Hepatocyte (in vitro differentiated cells): ENCODE measurements around the gene FKRP. TPM values are rescaled to one million over a fixed set of nuclear protein-coding genes. Genes with fewer than 3 reads are reported as not detected.
A peak's percentile ranks its signal among the peaks of the same experiment; 100 is the strongest.

ENCODE experiments used
- DNase-seq: peaks from one replicate; pipeline ENCODE4 v3.0.0-alpha.2; 2016; ENCODE audit warnings: low spot score
- H2AFZ ChIP-seq: fragments of 200-600 bp; sonication (generic); 2 replicates; pipeline ENCODE4 v1.6.0; 2016; ENCODE audit warnings: antibody characterized with exemption, mild to moderate bottlenecking
- H3K27ac ChIP-seq: fragments of 200-600 bp; sonication (generic); 2 replicates; pipeline ENCODE4 v1.5.1; 2016; ENCODE audit warnings: mild to moderate bottlenecking
- H3K27me3 ChIP-seq: fragments of 200-600 bp; sonication (generic); 2 replicates; pipeline ENCODE4 v1.6.1; 2016
- H3K36me3 ChIP-seq: fragments of 200-600 bp; sonication (generic); replicated peaks from 2 replicates; pipeline ENCODE4 v1.5.1; 2016; ENCODE audit warnings: low read depth; ENCODE audit not compliant: insufficient read depth
- H3K4me1 ChIP-seq: fragments of 200-600 bp; sonication (generic); 2 replicates; pipeline ENCODE4 v1.5.1; 2016; ENCODE audit warnings: mild to moderate bottlenecking, moderate library complexity; ENCODE audit not compliant: insufficient read depth
- H3K4me2 ChIP-seq: fragments of 200-600 bp; sonication (generic); 2 replicates; pipeline ENCODE4 v1.6.0; 2016
- H3K4me3 ChIP-seq: fragments of 200-600 bp; sonication (generic); 2 replicates; pipeline ENCODE4 v1.5.1; 2016; ENCODE audit warnings: mild to moderate bottlenecking
- H3K79me2 ChIP-seq: fragments of 200-600 bp; sonication (generic); 2 replicates; pipeline ENCODE4 v1.6.0; 2017; ENCODE audit warnings: mild to moderate bottlenecking
- H3K9me2 ChIP-seq: fragments of 200-600 bp; sonication (generic); replicated peaks from 2 replicates; pipeline ENCODE4 v1.6.0; 2017; ENCODE audit warnings: mild to moderate bottlenecking; ENCODE audit not compliant: insufficient read depth
- H3K9me3 ChIP-seq: fragments of 200-600 bp; sonication (generic); 2 replicates; pipeline ENCODE4 v1.5.1; 2016; ENCODE audit warnings: low read depth, mild to moderate bottlenecking
- H4K20me1 ChIP-seq: fragments of 200-600 bp; sonication (generic); 2 replicates; pipeline ENCODE4 v1.6.0; 2016; ENCODE audit warnings: mild to moderate bottlenecking; ENCODE audit not compliant: insufficient read depth, poor library complexity, severe bottlenecking
- EZH2 ChIP-seq: fragments of 200-600 bp; sonication (generic); IDR thresholded peaks from 2 replicates; pipeline ENCODE4 v1.6.1; 2016; ENCODE audit warnings: antibody characterized with exemption, mild to moderate bottlenecking, borderline replicate concordance
- EZH2phosphoT487 ChIP-seq: fragments of 200-600 bp; sonication (generic); IDR thresholded peaks from one replicate; pipeline ENCODE4 v1.6.1; 2018; ENCODE audit warnings: antibody characterized with exemption, mild to moderate bottlenecking, low read depth, moderate library complexity; ENCODE audit not compliant: unreplicated experiment, severe bottlenecking
- WGBS: methylation state at CpG from one replicate; pipeline ENCODE4 v1.1.6; 2016; ENCODE audit warnings: low lambda C conversion rate; ENCODE audit errors: missing lambda C conversion rate; 5-methylcytosine and 5-hydroxymethylcytosine counted together
- polyA plus RNA-seq: library from polyadenylated mRNA; unstranded; fragments of >200 nt; fragmentation: Nextera tagmentation; extraction: Ambion mirVana; gene quantifications from 2 replicates; pipeline ENCODE4 v1.2.1, GENCODE V29; 2016
- total RNA-seq: library from RNA; depleted of rRNA; stranded (reverse); fragments of >200 nt; gene quantifications from 2 replicates; pipeline ENCODE4 v1.2.3, GENCODE V29; 2014
- TF ChIP-seq, protein P1 (sequence below): fragments of 200-600 bp; sonication (generic); IDR thresholded peaks from 2 replicates; pipeline ENCODE4 v1.5.1; 2016; ENCODE audit warnings: antibody characterized with exemption, mild to moderate bottlenecking; ENCODE audit not compliant: poor library complexity

Gene FKRP
- total and polyA plus RNA-seq, 2 experiments from 2014 or later: 18.7 to 23.6 TPM

DNA sequence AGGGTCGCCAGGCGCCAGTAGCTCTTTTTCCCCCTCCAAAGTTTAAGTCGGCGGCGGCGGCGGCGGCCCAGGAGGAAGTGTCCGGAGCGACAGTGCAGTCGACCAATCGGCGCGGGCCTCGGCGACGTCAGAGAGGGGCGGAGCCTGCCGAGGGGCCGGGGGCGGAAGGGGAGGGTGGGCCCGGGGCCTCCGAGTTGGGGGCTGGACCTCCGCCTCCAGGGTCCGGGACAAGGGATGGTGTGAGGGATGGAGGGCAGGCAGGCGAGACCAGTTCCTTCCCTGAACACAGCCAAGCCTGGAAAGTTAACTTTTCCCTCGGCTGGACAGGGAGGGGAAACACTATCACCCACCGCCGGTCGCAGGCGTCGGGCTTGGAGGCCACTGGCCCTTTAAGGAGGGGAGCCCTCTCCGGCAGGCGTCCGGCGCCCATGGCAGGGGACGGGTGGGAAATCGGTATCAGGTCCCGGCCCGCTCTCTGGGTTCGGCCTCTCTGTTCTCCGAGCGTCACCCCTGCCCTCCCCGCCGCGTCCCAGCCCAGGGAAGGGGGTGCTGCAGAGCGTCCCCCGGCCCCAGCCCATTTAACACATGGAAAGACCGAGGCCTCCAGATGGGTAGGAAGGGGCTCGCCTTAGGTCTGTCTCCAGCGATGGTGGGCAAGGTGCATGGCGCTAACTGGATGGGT is 28.7 kb upstream of the FKRP start, which contains the start of gene PRKD2:
Gene PRKD2 (minus strand): TSS at position 81 of the 682 bp plus-strand sequence. CDS start 744 bp downstream, outside the sequence.
- H3K9me3 ChIP-seq: no peaks in the 10 kb centered on the region
- peak; percentile 93 for DNase-seq
- peak within 1 kb of the TSS; percentile 90 for H3K4me2 ChIP-seq
- H3K27me3 ChIP-seq: no peaks in the 10 kb centered on the region
- peak within 1 kb of the TSS; percentile 95 for H3K27ac ChIP-seq
- peaks cover 40% of the 10 kb centered on the region for H3K79me2 ChIP-seq
- no peaks in the 10 kb centered on the region for H3K9me2 ChIP-seq
- no peaks in the 10 kb centered on the region for H3K36me3 ChIP-seq
- no peaks in the 10 kb centered on the region for H4K20me1 ChIP-seq
- 4% methylated on average over 44 of the region's 52 CpGs for WGBS
- H3K4me3 ChIP-seq: peak within 1 kb of the TSS; percentile 94
- peaks cover 11% of the 10 kb centered on the region for H3K4me1 ChIP-seq
- H2AFZ ChIP-seq: peak within 1 kb of the TSS; percentile 89
- TF ChIP-seq, protein P1, sequence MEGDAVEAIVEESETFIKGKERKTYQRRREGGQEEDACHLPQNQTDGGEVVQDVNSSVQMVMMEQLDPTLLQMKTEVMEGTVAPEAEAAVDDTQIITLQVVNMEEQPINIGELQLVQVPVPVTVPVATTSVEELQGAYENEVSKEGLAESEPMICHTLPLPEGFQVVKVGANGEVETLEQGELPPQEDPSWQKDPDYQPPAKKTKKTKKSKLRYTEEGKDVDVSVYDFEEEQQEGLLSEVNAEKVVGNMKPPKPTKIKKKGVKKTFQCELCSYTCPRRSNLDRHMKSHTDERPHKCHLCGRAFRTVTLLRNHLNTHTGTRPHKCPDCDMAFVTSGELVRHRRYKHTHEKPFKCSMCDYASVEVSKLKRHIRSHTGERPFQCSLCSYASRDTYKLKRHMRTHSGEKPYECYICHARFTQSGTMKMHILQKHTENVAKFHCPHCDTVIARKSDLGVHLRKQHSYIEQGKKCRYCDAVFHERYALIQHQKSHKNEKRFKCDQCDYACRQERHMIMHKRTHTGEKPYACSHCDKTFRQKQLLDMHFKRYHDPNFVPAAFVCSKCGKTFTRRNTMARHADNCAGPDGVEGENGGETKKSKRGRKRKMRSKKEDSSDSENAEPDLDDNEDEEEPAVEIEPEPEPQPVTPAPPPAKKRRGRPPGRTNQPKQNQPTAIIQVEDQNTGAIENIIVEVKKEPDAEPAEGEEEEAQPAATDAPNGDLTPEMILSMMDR: no peak
- TF ChIP-seq EZH2: no peak
- TF ChIP-seq EZH2phosphoT487: no peak

DNA sequence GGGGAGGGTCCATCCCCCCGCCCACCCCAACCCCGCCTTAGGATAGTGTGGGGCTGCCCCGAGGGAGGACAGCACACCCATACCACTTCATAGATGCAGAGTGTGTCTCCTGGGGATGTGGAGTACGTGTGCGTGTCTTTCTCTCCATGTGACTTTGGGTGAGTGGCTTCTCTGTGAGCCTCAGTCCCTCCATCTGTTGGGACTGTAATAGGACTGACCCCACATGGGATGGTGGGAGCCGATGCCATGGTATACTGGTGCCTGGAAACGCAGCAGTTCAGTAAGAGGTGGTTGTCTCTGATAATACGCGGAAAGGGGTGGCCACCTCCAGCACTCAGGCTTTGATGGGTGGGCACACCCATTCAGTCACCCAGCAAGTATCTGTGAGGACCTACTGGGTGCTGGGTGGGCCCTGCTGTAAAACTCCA is 28.1 kb upstream of the FKRP start:
- WGBS: 40% methylated on average over 9 of the region's 9 CpGs
- Histone ChIP-seq H3K4me3 (no peak overlapping the region), H3K27ac (peak overlapping the region; percentile 95), H3K9me3 (no peaks in the 10 kb centered on the region), H2AFZ (no peak overlapping the region), H4K20me1 (no peaks in the 10 kb centered on the region), H3K4me2 (peak overlapping the region; percentile 90), H3K36me3 (no peaks in the 10 kb centered on the region), H3K9me2 (no peaks in the 10 kb centered on the region), H3K79me2 (peaks cover 38% of the 10 kb centered on the region), H3K4me1 (peaks cover 11% of the 10 kb centered on the region), H3K27me3 (no peaks in the 10 kb centered on the region)
- TF ChIP-seq EZH2: no peak
- TF ChIP-seq, protein P1: no peak
- TF ChIP-seq EZH2phosphoT487: no peak
- no peak for DNase-seq

DNA sequence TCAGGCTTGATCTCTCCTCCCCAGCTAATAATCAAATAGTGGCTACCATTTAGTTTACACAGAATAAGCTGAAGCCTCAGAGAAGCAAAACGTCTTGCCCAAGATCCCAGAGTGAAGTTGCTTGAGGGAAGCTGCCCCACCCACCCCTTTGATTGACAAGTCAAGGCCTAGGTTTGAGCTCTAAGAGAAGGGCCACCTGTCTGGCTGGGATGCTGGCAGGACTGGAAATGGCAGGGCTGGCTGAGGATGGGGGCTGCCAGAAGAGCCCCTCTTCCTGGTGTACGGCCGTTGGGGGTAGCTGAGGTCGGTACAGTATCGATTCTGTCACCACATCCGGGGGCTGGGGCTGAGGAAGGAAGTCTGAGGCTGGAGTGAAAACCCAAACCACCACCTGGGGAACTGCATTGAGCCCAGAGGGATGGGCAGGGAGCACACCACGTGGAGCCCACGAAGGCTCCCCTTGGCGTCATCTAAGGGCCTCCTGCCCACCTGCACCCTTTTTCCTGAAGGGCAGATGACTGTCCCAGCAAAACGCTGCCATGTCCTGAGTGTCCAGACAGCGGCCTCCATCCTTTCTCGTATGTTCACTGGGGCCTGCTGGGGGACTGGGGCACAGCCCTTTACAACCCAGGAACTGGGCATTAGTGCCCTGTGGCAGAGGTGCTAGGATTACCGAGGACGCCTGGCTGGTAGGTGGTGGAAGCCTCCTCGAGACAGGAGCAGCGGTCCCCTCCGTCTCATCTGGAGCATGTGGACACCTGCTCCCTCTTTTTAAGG is 27.5 kb upstream of the FKRP start:
- Histone ChIP-seq H3K27ac (peak overlapping the region; percentile 95), H2AFZ (no peak overlapping the region), H3K4me2 (peak overlapping the region; percentile 90), H3K27me3 (no peaks in the 10 kb centered on the region), H3K4me1 (peaks cover 11% of the 10 kb centered on the region), H3K9me3 (no peaks in the 10 kb centered on the region), H3K36me3 (no peaks in the 10 kb centered on the region), H3K9me2 (no peaks in the 10 kb centered on the region), H3K79me2 (peaks cover 33% of the 10 kb centered on the region), H3K4me3 (no peak overlapping the region), H4K20me1 (no peaks in the 10 kb centered on the region)
- no peak for TF ChIP-seq EZH2
- TF ChIP-seq EZH2phosphoT487: no peak
- TF ChIP-seq, protein P1: no peak
- WGBS: 85% methylated on average over 17 of the region's 17 CpGs
- DNase-seq: peak; percentile 50
